Bronchial epithelial cell (primary cell): ENCODE results near the gene THSD4. TPM values are rescaled to one million over a fixed set of nuclear protein-coding genes. Genes with fewer than 3 reads are reported as not detected.

Source experiments
- DNase-seq: peaks from one replicate; pipeline ENCODE4 v3.0.0-alpha.2; 2010; ENCODE audit warnings: low read depth
- FAIRE-seq: peaks from 2 replicates; lab custom pipeline; 2011; peaks lifted over from hg19 to GRCh38; lab: Jason Lieb, UNC
- H3K27me3 ChIP-seq: 2 replicates; pipeline ENCODE4 v1.5.1; 2011; ENCODE audit warnings: low read length; ENCODE audit not compliant: control insufficient read depth, insufficient read depth
- H3K36me3 ChIP-seq: 2 replicates; pipeline ENCODE4 v1.5.1; 2011; ENCODE audit warnings: low read length; ENCODE audit not compliant: control insufficient read depth, insufficient read depth
- H3K4me3 ChIP-seq: 2 replicates; pipeline ENCODE4 v1.5.1; 2011; ENCODE audit warnings: mild to moderate bottlenecking, low read depth, low read length, control low read depth
- total RNA-seq: library from RNA; depleted of rRNA; stranded (reverse); fragments of >200 nt; gene quantifications from 2 replicates; pipeline ENCODE4 v1.2.1, GENCODE V29; 2014
- TF ChIP-seq, protein P1 (sequence below): IDR thresholded peaks from 2 replicates; pipeline ENCODE4 v1.5.1; 2011; ENCODE audit warnings: mild to moderate bottlenecking, moderate library complexity, low read length, control low read depth, inconsistent platforms; ENCODE audit not compliant: insufficient read depth, severe bottlenecking

THSD4 gene
- total RNA-seq, 1 donor from 2014 or later = 14.5 TPM

DNA sequence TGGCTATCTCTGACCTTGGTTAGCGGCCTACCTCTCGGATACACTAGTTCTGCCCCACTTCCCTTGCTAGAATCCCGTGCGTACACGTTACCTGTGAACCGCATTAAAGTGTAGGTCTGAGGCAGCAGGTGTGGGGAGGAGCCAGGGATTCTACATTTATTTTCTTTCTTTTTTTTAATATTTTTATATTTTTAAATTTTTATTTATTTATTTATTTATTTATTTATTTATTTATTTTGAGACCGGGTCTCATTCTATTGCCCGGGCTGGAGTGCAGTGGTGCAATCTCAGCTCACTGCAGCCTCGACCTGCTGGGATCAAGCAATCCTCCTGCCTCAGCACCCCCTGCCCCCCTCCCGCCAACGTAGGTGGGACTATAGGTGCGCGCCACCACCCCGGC, 634.2 kb downstream of the THSD4 start:
- no peak for FAIRE-seq
- DNase-seq = no peak
- TF ChIP-seq, protein P1, sequence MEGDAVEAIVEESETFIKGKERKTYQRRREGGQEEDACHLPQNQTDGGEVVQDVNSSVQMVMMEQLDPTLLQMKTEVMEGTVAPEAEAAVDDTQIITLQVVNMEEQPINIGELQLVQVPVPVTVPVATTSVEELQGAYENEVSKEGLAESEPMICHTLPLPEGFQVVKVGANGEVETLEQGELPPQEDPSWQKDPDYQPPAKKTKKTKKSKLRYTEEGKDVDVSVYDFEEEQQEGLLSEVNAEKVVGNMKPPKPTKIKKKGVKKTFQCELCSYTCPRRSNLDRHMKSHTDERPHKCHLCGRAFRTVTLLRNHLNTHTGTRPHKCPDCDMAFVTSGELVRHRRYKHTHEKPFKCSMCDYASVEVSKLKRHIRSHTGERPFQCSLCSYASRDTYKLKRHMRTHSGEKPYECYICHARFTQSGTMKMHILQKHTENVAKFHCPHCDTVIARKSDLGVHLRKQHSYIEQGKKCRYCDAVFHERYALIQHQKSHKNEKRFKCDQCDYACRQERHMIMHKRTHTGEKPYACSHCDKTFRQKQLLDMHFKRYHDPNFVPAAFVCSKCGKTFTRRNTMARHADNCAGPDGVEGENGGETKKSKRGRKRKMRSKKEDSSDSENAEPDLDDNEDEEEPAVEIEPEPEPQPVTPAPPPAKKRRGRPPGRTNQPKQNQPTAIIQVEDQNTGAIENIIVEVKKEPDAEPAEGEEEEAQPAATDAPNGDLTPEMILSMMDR = no peak
- Histone ChIP-seq H3K4me3 (no peak overlapping the region), H3K36me3 (no peaks in the 10 kb centered on the region), H3K27me3 (no peaks in the 10 kb centered on the region)

DNA sequence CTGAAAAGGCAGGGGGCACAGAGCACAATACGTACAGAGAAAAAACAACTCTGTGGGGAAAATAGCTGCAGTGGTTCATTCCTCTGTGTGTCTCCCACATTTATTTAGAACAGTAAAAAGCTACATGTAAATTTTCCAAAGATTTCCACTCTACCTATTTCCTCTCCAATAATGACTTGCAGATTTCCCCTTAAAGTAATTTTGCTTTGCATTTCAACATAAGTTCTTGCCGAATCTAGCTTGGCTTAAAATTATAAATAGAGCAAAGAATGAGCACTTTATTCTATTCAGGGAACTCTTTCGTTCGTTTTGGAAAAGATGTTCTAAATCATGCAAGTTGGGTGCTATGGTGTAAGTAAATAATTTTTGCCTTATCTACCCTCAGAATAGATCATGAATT, 636.9 kb downstream of the THSD4 start:
- DNase-seq (no peak), FAIRE-seq (no peak)
- Histone ChIP-seq H3K36me3 (no peaks in the 10 kb centered on the region), H3K4me3 (no peak overlapping the region), H3K27me3 (no peaks in the 10 kb centered on the region)
- TF ChIP-seq, protein P1 = no peak

DNA sequence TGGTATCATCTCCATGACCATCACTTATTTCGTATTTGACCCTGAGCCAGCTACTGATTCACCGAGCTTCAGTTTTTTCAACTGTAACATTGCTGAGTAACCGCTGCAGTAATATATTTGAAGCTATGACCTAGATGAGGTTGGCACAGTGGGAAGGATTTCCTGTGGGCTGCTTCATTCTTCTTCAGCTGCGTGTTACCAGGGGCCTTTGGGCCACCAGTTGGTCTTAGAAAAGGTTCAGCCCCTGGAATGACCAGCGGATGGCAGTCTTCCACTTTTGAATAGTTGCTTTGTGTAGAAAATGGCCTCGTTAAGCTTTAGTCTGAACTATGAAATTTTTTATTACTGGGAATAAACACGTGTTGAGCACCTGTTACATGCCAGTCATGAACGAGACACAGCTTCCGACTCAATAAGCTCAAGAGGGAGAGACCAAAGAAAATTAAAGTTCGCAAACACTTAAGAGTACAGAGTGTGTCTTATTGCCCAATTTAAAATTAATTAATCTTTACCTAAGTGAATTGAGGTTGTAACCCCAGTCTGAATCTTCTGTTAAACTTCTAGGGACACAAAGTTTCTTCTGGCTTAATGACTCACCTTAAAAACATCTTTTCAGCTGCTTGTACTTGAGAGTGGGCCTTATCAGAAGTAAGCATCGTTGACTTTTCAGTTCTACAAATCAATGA, 637.5 kb downstream of the THSD4 start:
- H3K4me3 ChIP-seq = no peak overlapping the region
- TF ChIP-seq, protein P1 = peak; percentile 47
- no peaks in the 10 kb centered on the region for H3K36me3 ChIP-seq
- DNase-seq (peak; percentile 73), FAIRE-seq (no peak)
- no peaks in the 10 kb centered on the region for H3K27me3 ChIP-seq

DNA sequence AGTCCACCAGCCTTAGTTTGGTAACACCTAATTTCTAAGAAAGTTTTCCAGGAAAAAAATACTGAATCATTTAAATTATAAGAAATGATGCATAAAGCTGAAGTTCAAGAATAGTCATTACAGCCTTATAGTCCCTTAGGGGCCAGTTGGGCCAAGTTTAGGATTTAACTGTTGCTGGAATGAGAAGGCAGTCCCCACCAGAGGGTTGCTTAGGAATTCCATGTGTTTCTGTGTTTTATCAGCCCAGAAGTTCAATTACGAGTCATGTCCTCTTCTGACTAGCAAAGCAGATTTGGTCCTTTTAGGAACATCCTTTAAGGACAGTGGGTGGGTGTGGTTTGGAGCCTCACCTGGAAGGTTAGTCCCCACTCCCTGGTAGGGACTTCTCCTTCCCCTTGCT, 638.1 kb downstream of the THSD4 start:
- no peaks in the 10 kb centered on the region for H3K27me3 ChIP-seq
- FAIRE-seq = no peak
- TF ChIP-seq, protein P1 = no peak
- no peaks in the 10 kb centered on the region for H3K36me3 ChIP-seq
- no peak overlapping the region for H3K4me3 ChIP-seq
- DNase-seq = peak; percentile 18

DNA sequence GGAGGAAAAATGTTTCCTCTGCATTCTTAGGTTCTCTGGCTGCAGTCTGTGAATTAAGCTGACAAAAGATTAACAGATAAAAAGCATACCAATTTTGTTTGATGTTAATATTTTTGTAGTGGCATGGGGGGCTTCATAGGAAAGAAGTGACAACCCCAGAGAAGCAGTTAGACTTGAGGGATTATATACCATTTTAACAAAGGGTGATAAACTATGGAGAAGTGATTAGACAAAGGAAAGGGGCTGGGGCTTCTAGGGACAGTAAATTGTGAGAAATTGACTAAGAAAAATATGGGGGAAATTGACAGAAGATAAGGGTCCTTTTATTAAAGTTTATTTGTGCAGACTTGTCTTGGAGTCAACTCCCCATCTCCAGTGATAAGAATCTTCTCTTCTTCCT, 639.4 kb downstream of the THSD4 start:
- TF ChIP-seq, protein P1 = no peak
- no peaks in the 10 kb centered on the region for H3K36me3 ChIP-seq
- no peak overlapping the region for H3K4me3 ChIP-seq
- DNase-seq = no peak
- no peaks in the 10 kb centered on the region for H3K27me3 ChIP-seq
- no peak for FAIRE-seq
